Measurements from ENCODE around the gene LIAS. TPM values are rescaled to one million over a fixed set of nuclear protein-coding genes. Genes with fewer than 3 reads are reported as not detected.

The LIAS gene
- total RNA-seq, 1 experiment from 2014 or later: 23.5 TPM

- TF ChIP-seq JUND (IDR thresholded peaks at IDR 0.05): no peak
- TF ChIP-seq ATF3 (IDR thresholded peaks at IDR 0.05): no peak
- TF ChIP-seq SP1 (IDR thresholded peaks at IDR 0.05; ENCODE audit: low read depth): no peak
- no peak for TF ChIP-seq POLR2AphosphoS5 (IDR thresholded peaks at IDR 0.05; ENCODE audit: low read depth, low read length)
- no peak for TF ChIP-seq CEBPB (IDR thresholded peaks at IDR 0.05; ENCODE audit: low read depth)
- TF ChIP-seq MAX (IDR thresholded peaks at IDR 0.05): no peak
- no peak for TF ChIP-seq ZBTB33 (IDR thresholded peaks at IDR 0.05; ENCODE audit: extremely low read depth, insufficient replicate concordance, low read length)
- no peak for TF ChIP-seq REST (IDR thresholded peaks at IDR 0.05; ENCODE audit: low read depth)
- no peak for TF ChIP-seq FOSL1 (IDR thresholded peaks at IDR 0.05; ENCODE audit: low read depth)
- no peak for TF ChIP-seq ZNF274 (IDR thresholded peaks at IDR 0.05; ENCODE audit: low read depth, low read length)
- TF ChIP-seq ZFX (IDR thresholded peaks at IDR 0.05): no peak
- TF ChIP-seq POLR2A (IDR thresholded peaks at IDR 0.05; ENCODE audit: borderline replicate concordance, extremely low read depth, insufficient read depth, insufficient read length): no peak
- TF ChIP-seq SRF (IDR thresholded peaks at IDR 0.05; ENCODE audit: low read depth): no peak
- TF ChIP-seq TCF7L2 (IDR thresholded peaks at IDR 0.05; ENCODE audit: borderline replicate concordance, extremely low read depth, insufficient read depth, insufficient read length): no peak
- no peak for TF ChIP-seq RAD21 (IDR thresholded peaks at IDR 0.05; ENCODE audit: low read depth)
- TF ChIP-seq CBX3 (IDR thresholded peaks at IDR 0.05; ENCODE audit: low read depth): no peak
- TF ChIP-seq YY1 (IDR thresholded peaks at IDR 0.05; ENCODE audit: extremely low read depth, insufficient replicate concordance, low read depth, low read length): no peak
- TF ChIP-seq SIN3A (IDR thresholded peaks at IDR 0.05; ENCODE audit: low read depth): no peak
- no peak for TF ChIP-seq EZH2phosphoT487 (IDR thresholded peaks at IDR 0.05; ENCODE audit: borderline replicate concordance)
- no peak for TF ChIP-seq EZH2 (IDR thresholded peaks at IDR 0.05)
- no peak overlapping the region for H2AFZ ChIP-seq (ENCODE audit: low read depth, low read length, poor library complexity, severe bottlenecking)
- RAD21 ChIA-PET (ENCODE audit: low non-redundant PET in 1 of 2, low total read pairs in 2 of 2, uncharacterized antibody in 2 of 2, unreplicated experiment in 2 of 2): no interaction called here
- DNase-seq (ENCODE audit: low read depth, low spot score): no peak
- intact Hi-C loops (cut with micrococcal nuclease): no loop called here
- H3K4me2 ChIP-seq (ENCODE audit: low read length): no peak overlapping the region
- no peaks in the 10 kb centered on the region; a peak in 1 of 4 replicates for H3K4me1 ChIP-seq (ENCODE audit: control insufficient read depth in 1 of 2, insufficient read depth in 2 of 2, low read length in 2 of 2)
- H3K79me2 ChIP-seq (ENCODE audit: insufficient read depth, low read length): no peaks in the 10 kb centered on the region
- no peak overlapping the region for H3K4me3 ChIP-seq (replicated peaks in 1 of 2; ENCODE audit: low read depth in 1 of 2, low read length in 2 of 2)
- H3K9me2 ChIP-seq (ENCODE audit: insufficient read depth): no peaks in the 10 kb centered on the region
- H4K20me1 ChIP-seq (ENCODE audit: insufficient read depth): no peaks in the 10 kb centered on the region
- no peak for ATAC-seq
- no TSS peak for BruUV-seq (replicated peaks)
- POLR2A ChIA-PET: no interaction called here
- H3K27me3 ChIP-seq (ENCODE audit: insufficient read depth, low read length): no peaks in the 10 kb centered on the region
- no peak overlapping the region for H3K9ac ChIP-seq (ENCODE audit: low read length)
- no peaks in the 10 kb centered on the region for H3K9me3 ChIP-seq (ENCODE audit: control insufficient read depth in 1 of 2, insufficient read depth in 1 of 2, low read depth in 1 of 2, low read length in 2 of 2)
- no peak overlapping the region for H3K27ac ChIP-seq (ENCODE audit: low read depth, low read length)
- H3K36me3 ChIP-seq (ENCODE audit: control insufficient read depth in 1 of 2, insufficient read depth in 2 of 2, low read length in 2 of 2): peaks cover 7 to 22% of the 10 kb centered on the region in 2 experiments; a peak in 3 of 4 replicates
- CTCF ChIA-PET: no interaction called here
Observed at GRCh38 chr4:39497909-39498726, 39.3 kb downstream of the LIAS start.
